ENCODE measurements around the gene MAJIN.
A peak's percentile ranks its signal among the peaks of the same experiment; 100 is the strongest.

MAJIN gene

DNA sequence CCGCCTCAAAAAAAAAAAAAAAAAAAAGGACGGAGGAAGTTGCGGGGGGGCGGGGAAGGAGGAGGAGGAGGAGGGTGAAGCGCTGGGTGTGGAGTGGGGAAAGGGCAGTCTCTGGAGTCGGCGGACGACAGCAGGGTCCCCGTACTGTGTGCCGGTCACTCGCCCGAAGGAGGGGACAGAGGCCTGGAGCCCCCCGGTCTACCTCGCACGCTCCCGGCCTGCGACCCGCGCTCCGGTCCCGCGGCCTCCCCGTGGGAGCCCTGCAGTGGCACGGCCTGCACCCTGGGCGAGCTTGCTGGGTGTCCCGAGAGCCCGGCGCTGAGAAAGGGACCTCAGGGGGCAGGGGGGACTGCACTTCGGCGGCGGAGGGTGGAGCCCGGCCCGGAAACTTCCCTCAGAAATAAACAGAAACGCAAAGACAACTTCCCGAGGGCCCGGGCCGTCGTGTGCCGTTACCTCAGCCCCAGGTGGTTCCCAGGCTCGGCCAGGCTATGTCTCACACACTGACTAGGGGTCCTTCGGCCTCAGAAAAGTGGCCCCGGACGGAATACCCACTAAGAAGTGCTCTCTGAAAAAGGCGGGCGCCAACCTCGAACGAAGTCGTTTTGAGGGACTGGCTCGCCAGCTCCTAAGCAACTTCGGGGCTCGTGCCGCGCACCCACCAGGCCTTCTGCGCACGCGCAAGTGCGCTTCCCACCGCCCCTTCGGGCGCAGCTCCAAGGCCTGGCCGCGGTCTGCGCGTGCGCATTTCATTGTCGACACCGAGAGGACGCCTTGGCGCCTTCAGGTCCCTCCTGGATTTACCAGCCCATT is at the start of gene MAJIN:
MAJIN (minus strand) TSS at position 688 of the 813 bp plus-strand sequence. CDS start 12,703 bp downstream, outside the sequence.
- DNase-seq (ENCODE audit: low read depth) = peak; percentile 63
- no peak for TF ChIP-seq CTCF (conservative IDR thresholded peaks at IDR 0.05; ENCODE audit: control insufficient read depth, insufficient read depth, low read depth, low read length)

DNA sequence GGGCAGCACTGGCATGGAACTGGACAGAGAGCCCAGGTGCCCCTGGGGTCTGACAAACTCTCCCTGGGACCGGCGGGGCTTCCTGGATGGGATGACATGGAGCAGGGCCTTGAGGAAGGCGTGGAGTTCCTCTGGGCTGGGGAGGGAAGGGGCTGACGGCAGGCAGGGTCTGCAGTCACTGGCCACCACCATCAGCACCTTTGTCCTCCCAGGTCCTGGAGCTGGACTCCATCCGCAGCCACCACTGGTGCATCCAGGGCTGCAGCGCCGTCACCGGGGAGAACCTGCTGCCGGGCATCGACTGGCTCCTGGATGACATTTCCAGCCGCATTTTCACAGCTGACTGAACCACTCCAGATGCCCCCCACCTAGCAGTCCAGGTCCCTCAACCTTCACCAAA is 49.6 kb upstream of the MAJIN start:
- no peak for TF ChIP-seq CTCF (conservative IDR thresholded peaks at IDR 0.05; ENCODE audit: control insufficient read depth, insufficient read depth, low read depth, low read length)
- H3K4me3 ChIP-seq (ENCODE audit: control insufficient read depth, low read depth, low read length) = no peak overlapping the region
- no peak for DNase-seq (ENCODE audit: low read depth)

More for the DNA sequence above, at the start of gene MAJIN:
- H3K4me3 ChIP-seq (ENCODE audit: control insufficient read depth, low read depth, low read length) = peak within 1 kb of the TSS; percentile 22

- DNase-seq (ENCODE audit: low read depth) = no peak
- TF ChIP-seq CTCF (conservative IDR thresholded peaks at IDR 0.05; ENCODE audit: control insufficient read depth, insufficient read depth, low read depth, low read length) = no peak
- no peak overlapping the region for H3K4me3 ChIP-seq (ENCODE audit: control insufficient read depth, low read depth, low read length)
Observed at GRCh38 chr11:65021003-65021402, 49.1 kb upstream of the MAJIN start.

DNA sequence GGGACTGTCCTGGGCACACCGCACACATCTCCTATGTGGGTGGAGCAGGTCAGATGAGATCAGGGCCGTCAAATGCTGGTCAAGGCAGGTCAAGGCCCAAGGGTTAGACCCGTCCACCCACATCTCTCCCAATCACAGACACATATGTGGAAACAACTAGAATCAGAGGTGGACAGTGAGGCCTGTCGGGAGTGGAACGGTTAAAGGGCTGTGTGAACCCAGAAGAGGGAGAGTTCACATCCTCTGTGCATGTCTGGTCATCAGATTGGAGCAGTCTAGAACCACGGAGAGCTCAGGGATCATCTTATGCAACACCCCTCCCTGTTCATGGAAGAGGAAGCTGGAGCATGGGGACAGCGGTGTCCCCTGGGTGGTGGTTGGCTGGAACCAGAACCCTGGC is 47.9 kb upstream of the MAJIN start:
- no peak for TF ChIP-seq CTCF (conservative IDR thresholded peaks at IDR 0.05; ENCODE audit: control insufficient read depth, insufficient read depth, low read depth, low read length)
- H3K4me3 ChIP-seq (ENCODE audit: control insufficient read depth, low read depth, low read length) = no peak overlapping the region
- no peak for DNase-seq (ENCODE audit: low read depth)

DNA sequence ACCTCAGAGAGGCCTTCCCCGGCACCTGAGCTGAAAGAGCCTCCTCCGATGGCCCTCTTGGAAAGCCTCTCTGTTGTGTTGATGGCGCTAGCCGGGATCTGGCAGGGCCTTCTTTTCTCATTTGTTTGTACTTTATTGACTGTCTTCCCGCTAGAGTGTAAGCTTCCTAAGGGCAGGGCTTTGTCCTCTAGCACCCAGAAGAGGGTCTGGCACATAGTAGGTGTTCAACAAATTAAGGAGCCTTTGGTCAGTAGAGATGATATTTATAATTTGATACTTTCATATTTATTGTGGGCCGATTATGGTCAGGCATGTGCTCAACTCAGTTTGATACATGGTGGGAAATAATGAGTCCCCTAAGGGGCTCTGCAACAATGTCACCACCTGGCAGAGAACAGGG is 46.0 kb upstream of the MAJIN start:
- TF ChIP-seq CTCF (conservative IDR thresholded peaks at IDR 0.05; ENCODE audit: control insufficient read depth, insufficient read depth, low read depth, low read length) = no peak
- no peak for DNase-seq (ENCODE audit: low read depth)

DNA sequence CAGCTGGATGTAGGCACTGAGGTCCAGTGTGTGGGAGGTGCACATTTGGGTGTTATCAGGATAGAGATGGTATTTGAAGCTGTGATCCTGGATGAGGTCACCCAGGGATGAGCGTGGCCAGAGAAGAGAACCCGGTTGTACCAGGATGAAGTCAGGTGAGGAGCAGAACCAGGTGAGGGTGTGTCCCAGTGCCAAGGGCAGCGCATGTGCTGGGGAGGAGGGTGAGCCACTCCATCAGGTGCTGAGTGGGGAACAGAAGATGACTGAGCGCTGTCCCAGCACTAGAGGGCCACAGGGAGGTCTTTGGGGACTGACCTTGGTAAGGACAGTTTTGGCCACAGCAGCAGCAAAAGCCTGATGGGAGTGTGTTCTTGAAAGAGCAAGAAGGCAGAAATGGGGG is 44.8 kb upstream of the MAJIN start:
- TF ChIP-seq CTCF (conservative IDR thresholded peaks at IDR 0.05; ENCODE audit: control insufficient read depth, insufficient read depth, low read depth, low read length) = no peak
- no peak for DNase-seq (ENCODE audit: low read depth)
- H3K4me3 ChIP-seq (ENCODE audit: control insufficient read depth, low read depth, low read length) = no peak overlapping the region

More for the DNA sequence above, 46.0 kb upstream of the MAJIN start:
- H3K4me3 ChIP-seq (ENCODE audit: control insufficient read depth, low read depth, low read length) = no peak overlapping the region

Data from fibroblast of mammary gland (primary cell).